Natural killer cell (primary cell): ENCODE data around the gene CCDC93. TPM values are rescaled to one million over a fixed set of nuclear protein-coding genes. Genes with fewer than 3 reads are reported as not detected.

Experiments
- ATAC-seq, 3 donors: fragments of 150-1000 bp in 2 of 3; fragments of 200-7000 bp in 1 of 3; cut with Tn5 transposase; 1 replicate in 1 of 3; 2 replicates in 2 of 3; pipeline ENCODE4 v1.10.0; 2021; ENCODE audit warnings: mild to moderate bottlenecking in 2 of 3, moderate library complexity in 2 of 3
- DNase-seq, 2 donors: peaks; one replicate each; pipeline versions ENCODE4 v3.0.0 to v3.0.0-alpha.2; 2013 to 2021; ENCODE audit warnings: mixed read lengths in 1 of 2
- H3K27ac ChIP-seq: one replicate; pipeline ENCODE4 v1.5.1; 2013; ENCODE audit warnings: mild to moderate bottlenecking, low read length
- H3K27me3 ChIP-seq: one replicate; pipeline ENCODE4 v1.6.1; 2013; ENCODE audit warnings: low read length; ENCODE audit not compliant: control insufficient read depth, insufficient read depth
- H3K36me3 ChIP-seq: one replicate; pipeline ENCODE4 v1.6.1; 2013; ENCODE audit warnings: low read length; ENCODE audit not compliant: control insufficient read depth, insufficient read depth
- H3K4me1 ChIP-seq: one replicate; pipeline ENCODE4 v1.6.1; 2013; ENCODE audit warnings: low read length; ENCODE audit not compliant: control insufficient read depth, insufficient read depth
- H3K4me3 ChIP-seq: one replicate; pipeline ENCODE4 v1.5.1; 2013; ENCODE audit warnings: low read length
- H3K9me3 ChIP-seq: one replicate; pipeline ENCODE4 v1.6.1; 2013; ENCODE audit warnings: low read length; ENCODE audit not compliant: control insufficient read depth, insufficient read depth
- H3K27ac Mint-ChIP-seq, 2 donors: one replicate each; pipeline ENCODE4 v1.8.0; 2022; ENCODE audit warnings: mild to moderate bottlenecking in 2 of 2, mixed read lengths in 2 of 2, moderate library complexity in 1 of 2
- H3K27me3 Mint-ChIP-seq, 2 donors: one replicate each; pipeline ENCODE4 v1.8.0; 2022; ENCODE audit warnings: low read depth in 2 of 2, mixed read lengths in 2 of 2
- H3K36me3 Mint-ChIP-seq: one replicate; pipeline ENCODE4 v1.8.0; 2022; ENCODE audit warnings: mixed read lengths
- H3K4me1 Mint-ChIP-seq, 2 donors: one replicate each; pipeline ENCODE4 v1.8.0; 2022; ENCODE audit warnings: mixed read lengths in 2 of 2
- H3K4me3 Mint-ChIP-seq: one replicate; pipeline ENCODE4 v1.8.0; 2022; ENCODE audit warnings: mild to moderate bottlenecking, moderate library complexity, mixed read lengths
- H3K9me3 Mint-ChIP-seq, 2 donors: one replicate each; pipeline ENCODE4 v1.8.0; 2022; ENCODE audit warnings: mixed read lengths in 2 of 2
- CTCF ChIP-seq: fragments of 200-600 bp; IDR thresholded peaks from one replicate; pipeline ENCODE4 v1.8.0; 2022; ENCODE audit warnings: antibody characterized with exemption
- WGBS: methylation state at CpG from one replicate; pipeline ENCODE4 v1.1.7; 2013; ENCODE audit warnings: missing lambda C conversion rate; ENCODE audit not compliant: insufficient coverage; 5-methylcytosine and 5-hydroxymethylcytosine counted together
- intact Hi-C: fragments of 100-400 bp; cut with micrococcal nuclease; formaldehyde crosslinking; loops from one replicate; pipeline ENCODE4 v1.14.2; 2022
- total RNA-seq, 4 donors: library from RNA; stranded (reverse); fragments of 120-200 nt in 1 of 4; gene quantifications; one replicate each; pipeline versions ENCODE4 v1.2.3 to v1.2.4, GENCODE V29; 2013 to 2022

The CCDC93 gene
- total RNA-seq, 3 donors from 2014 or later (not counting 1 experiment from before 2014, with no cell fraction given), result 58.6 to 68.6 (median 67.4) TPM

GRCh38 chr2:118061135-118061955, 47.5 kb upstream of the CCDC93 start:
- H3K4me3 Mint-ChIP-seq, result no peak overlapping the region
- H3K4me1 Mint-ChIP-seq, result peaks cover 0 to 11% of the 10 kb centered on the region in 2 donors
- H3K36me3 Mint-ChIP-seq, result no peaks in the 10 kb centered on the region
- H3K27ac Mint-ChIP-seq, result no peak overlapping the region
- H3K27me3 Mint-ChIP-seq, result peaks cover 9 to 53% of the 10 kb centered on the region in 2 donors
- intact Hi-C loops, result no loop called here
- DNase-seq (peak in 1 of 2 donors; percentile 11), ATAC-seq (no peak)
- Histone ChIP-seq H3K27me3 (no peaks in the 10 kb centered on the region), H3K4me1 (peaks cover 4% of the 10 kb centered on the region), H3K4me3 (no peak overlapping the region), H3K36me3 (no peaks in the 10 kb centered on the region), H3K9me3 (no peaks in the 10 kb centered on the region), H3K27ac (no peak overlapping the region)
- no peaks in the 10 kb centered on the region for H3K9me3 Mint-ChIP-seq
- 81% methylated on average over 4 of the region's 4 CpGs for WGBS
- TF ChIP-seq CTCF, result no peak

- H3K4me3 ChIP-seq, result no peak overlapping the region
- H3K4me1 ChIP-seq, result peaks cover 10% of the 10 kb centered on the region
- intact Hi-C loops, result no loop called here
- ATAC-seq, result no peak
- H3K36me3 ChIP-seq, result no peaks in the 10 kb centered on the region
- H3K27ac Mint-ChIP-seq, result no peak overlapping the region
- no peak overlapping the region for H3K27ac ChIP-seq
- no peaks in the 10 kb centered on the region for H3K36me3 Mint-ChIP-seq
- no peaks in the 10 kb centered on the region for H3K27me3 ChIP-seq
- DNase-seq, result no peak
- H3K9me3 Mint-ChIP-seq, result no peaks in the 10 kb centered on the region
- H3K27me3 Mint-ChIP-seq, result peaks cover 14 to 51% of the 10 kb centered on the region in 2 donors
- H3K9me3 ChIP-seq, result no peaks in the 10 kb centered on the region
- peaks cover 0 to 11% of the 10 kb centered on the region in 2 donors for H3K4me1 Mint-ChIP-seq
- no peak for TF ChIP-seq CTCF
- WGBS, result 10% methylated on average over 4 of the region's 4 CpGs
- H3K4me3 Mint-ChIP-seq, result no peak overlapping the region
These were observed 46.1 kb upstream of the CCDC93 start for GRCh38 chr2:118059919-118060478.

- ATAC-seq, result no peak
- H3K36me3 Mint-ChIP-seq, result no peaks in the 10 kb centered on the region
- Histone ChIP-seq H3K27me3 (no peaks in the 10 kb centered on the region), H3K4me1 (peaks cover 10% of the 10 kb centered on the region), H3K27ac (no peak overlapping the region), H3K4me3 (no peak overlapping the region), H3K9me3 (no peaks in the 10 kb centered on the region), H3K36me3 (no peaks in the 10 kb centered on the region)
- H3K4me1 Mint-ChIP-seq, result peaks cover 0 to 11% of the 10 kb centered on the region in 2 donors
- H3K4me3 Mint-ChIP-seq, result no peak overlapping the region
- no peak for DNase-seq
- 69% methylated on average over 2 of the region's 3 CpGs for WGBS
- H3K9me3 Mint-ChIP-seq, result no peaks in the 10 kb centered on the region
- H3K27me3 Mint-ChIP-seq, result peaks cover 14 to 51% of the 10 kb centered on the region in 2 donors
- intact Hi-C loops, result no loop called here
- TF ChIP-seq CTCF, result no peak
- no peak overlapping the region for H3K27ac Mint-ChIP-seq
These were observed 45.1 kb upstream of the CCDC93 start for GRCh38 chr2:118058951-118059350.
